Measurements from ENCODE around the gene ZNF415.
A peak's percentile ranks its signal among the peaks of the same experiment; 100 is the strongest.
"Not testable (repeated sequence)": the region's sequence is repeated elsewhere in the genome, so short reads cannot be mapped to it uniquely, and the experiment has no call there.

Gene ZNF415

DNA sequence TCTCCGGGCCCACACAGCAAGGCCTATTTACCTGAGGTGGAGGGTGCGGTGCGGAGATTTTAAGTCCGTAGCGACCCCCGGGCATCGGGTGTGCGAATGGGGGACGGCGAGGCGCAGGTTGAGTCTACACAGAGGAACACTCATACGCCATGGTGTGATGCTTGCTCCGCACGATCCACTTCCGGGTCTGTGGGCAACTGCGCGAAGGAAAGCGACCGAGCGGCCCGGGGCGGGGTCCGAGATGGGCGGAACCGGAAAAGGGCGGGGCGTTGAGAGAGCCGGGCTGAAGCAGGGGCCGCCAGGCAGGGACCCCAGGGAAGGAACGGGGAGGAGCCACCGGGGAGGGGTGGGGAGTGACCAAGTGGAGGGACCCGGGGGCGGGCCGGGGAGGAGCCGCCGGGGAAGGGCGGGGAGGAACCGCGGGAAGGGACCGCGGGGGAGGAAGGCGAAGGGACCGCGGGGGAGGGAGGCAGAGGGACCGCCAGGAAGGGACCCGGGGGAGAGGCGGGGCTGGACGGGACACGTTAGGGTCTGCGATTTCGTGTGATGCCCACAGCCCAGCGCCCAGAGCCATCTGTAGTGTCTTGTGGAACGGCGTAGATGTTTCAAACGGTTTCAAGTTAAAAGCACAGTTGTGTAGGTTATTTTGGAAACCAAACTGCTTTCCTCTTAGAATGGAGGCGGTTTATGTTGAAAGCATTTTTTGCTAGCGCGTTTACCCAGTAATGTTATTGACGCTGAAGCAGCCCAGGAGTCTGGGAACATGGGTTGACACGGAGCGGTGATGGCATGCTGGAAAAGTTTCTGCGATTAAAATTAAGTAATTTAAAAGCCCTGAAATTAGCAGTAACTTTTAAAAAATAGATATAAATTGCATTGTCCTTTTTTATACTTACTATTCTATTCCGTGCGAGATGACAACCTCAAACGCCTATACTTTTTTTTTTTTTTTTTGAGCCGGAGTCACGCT, 29.2 kb downstream of the ZNF415 start, which contains the start of gene ZNF160:
Gene ZNF160 (minus strand): TSS at position 189 of the 970 bp plus-strand sequence. CDS start 17,146 bp downstream, outside the sequence.
- DNase-seq (ENCODE audit: low spot score) = peak; percentile 94
- H3K4me1 ChIP-seq (ENCODE audit: insufficient read depth, poor library complexity, severe bottlenecking) = peaks cover 7% of the 10 kb centered on the region
- no peaks in the 10 kb centered on the region for H3K9me3 ChIP-seq (ENCODE audit: severe bottlenecking)
- H3K36me3 ChIP-seq (ENCODE audit: low read depth) = peaks cover 19% of the 10 kb centered on the region
- TF ChIP-seq, protein P1, sequence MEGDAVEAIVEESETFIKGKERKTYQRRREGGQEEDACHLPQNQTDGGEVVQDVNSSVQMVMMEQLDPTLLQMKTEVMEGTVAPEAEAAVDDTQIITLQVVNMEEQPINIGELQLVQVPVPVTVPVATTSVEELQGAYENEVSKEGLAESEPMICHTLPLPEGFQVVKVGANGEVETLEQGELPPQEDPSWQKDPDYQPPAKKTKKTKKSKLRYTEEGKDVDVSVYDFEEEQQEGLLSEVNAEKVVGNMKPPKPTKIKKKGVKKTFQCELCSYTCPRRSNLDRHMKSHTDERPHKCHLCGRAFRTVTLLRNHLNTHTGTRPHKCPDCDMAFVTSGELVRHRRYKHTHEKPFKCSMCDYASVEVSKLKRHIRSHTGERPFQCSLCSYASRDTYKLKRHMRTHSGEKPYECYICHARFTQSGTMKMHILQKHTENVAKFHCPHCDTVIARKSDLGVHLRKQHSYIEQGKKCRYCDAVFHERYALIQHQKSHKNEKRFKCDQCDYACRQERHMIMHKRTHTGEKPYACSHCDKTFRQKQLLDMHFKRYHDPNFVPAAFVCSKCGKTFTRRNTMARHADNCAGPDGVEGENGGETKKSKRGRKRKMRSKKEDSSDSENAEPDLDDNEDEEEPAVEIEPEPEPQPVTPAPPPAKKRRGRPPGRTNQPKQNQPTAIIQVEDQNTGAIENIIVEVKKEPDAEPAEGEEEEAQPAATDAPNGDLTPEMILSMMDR (IDR thresholded peaks at IDR 0.05; ENCODE audit: poor library complexity, severe bottlenecking) = no peak
- no peaks in the 10 kb centered on the region for H3K27me3 ChIP-seq (ENCODE audit: insufficient read depth, poor library complexity, severe bottlenecking)
- peak within 1 kb of the TSS; percentile 60 for H3K4me3 ChIP-seq (ENCODE audit: severe bottlenecking)
- H3K27ac ChIP-seq (ENCODE audit: poor library complexity, severe bottlenecking) = peak within 1 kb of the TSS; percentile 59
- ATAC-seq (ENCODE audit: low read depth) = peak; percentile 91

DNA sequence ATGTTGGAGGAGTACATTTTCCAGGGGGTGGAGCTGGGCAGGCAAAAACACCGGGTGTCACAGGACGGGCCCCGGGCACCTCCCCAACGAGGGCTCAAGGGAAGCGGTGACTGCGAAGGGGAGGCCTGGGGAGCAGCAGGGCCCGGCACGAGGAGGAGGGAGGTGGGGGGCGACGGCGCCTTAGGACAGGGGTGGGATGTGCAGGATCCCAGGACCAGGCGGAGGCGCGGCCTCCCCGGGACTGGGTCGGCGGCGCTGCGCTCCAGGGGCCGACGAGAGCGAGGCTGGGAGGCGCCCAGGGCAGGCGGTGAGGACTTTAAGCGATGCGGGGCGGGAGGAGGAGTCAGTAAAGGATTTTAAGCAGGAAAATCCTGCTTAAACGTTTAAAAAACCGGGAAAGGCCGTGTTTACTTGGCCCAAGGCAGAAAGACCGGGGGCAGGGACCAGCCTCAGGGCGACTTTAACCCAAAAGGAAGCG, 29.9 kb downstream of the ZNF415 start:
- no peaks in the 10 kb centered on the region for H3K9me3 ChIP-seq (ENCODE audit: severe bottlenecking)
- DNase-seq (ENCODE audit: low spot score) (no peak), ATAC-seq (ENCODE audit: low read depth) (peak; percentile 41)
- H3K36me3 ChIP-seq (ENCODE audit: low read depth) = peaks cover 21% of the 10 kb centered on the region
- H3K27ac ChIP-seq (ENCODE audit: poor library complexity, severe bottlenecking) = peak overlapping the region; percentile 59
- no peaks in the 10 kb centered on the region for H3K27me3 ChIP-seq (ENCODE audit: insufficient read depth, poor library complexity, severe bottlenecking)
- TF ChIP-seq, protein P1 (IDR thresholded peaks at IDR 0.05; ENCODE audit: poor library complexity, severe bottlenecking) = no peak
- H3K4me3 ChIP-seq (ENCODE audit: severe bottlenecking) = peak overlapping the region; percentile 60
- H3K4me1 ChIP-seq (ENCODE audit: insufficient read depth, poor library complexity, severe bottlenecking) = peaks cover 7% of the 10 kb centered on the region

- peaks cover 7% of the 10 kb centered on the region for H3K4me1 ChIP-seq (ENCODE audit: insufficient read depth, poor library complexity, severe bottlenecking)
- TF ChIP-seq, protein P1 (IDR thresholded peaks at IDR 0.05; ENCODE audit: poor library complexity, severe bottlenecking) = no peak
- peak overlapping the region; percentile 59 for H3K27ac ChIP-seq (ENCODE audit: poor library complexity, severe bottlenecking)
- H3K4me3 ChIP-seq (ENCODE audit: severe bottlenecking) = peak overlapping the region; percentile 60
- H3K36me3 ChIP-seq (ENCODE audit: low read depth) = peaks cover 26% of the 10 kb centered on the region
- H3K27me3 ChIP-seq (ENCODE audit: insufficient read depth, poor library complexity, severe bottlenecking) = no peaks in the 10 kb centered on the region
- no peak for ATAC-seq (ENCODE audit: low read depth)
- DNase-seq (ENCODE audit: low spot score) = no peak
- no peaks in the 10 kb centered on the region for H3K9me3 ChIP-seq (ENCODE audit: severe bottlenecking)
Observed at GRCh38 chr19:53102206-53102755, 30.4 kb downstream of the ZNF415 start.

GRCh38 chr19:53101518-53101917, 31.2 kb downstream of the ZNF415 start:
- Histone ChIP-seq H3K27me3 (ENCODE audit: insufficient read depth, poor library complexity, severe bottlenecking) (no peaks in the 10 kb centered on the region), H3K36me3 (ENCODE audit: low read depth) (peaks cover 26% of the 10 kb centered on the region), H3K9me3 (ENCODE audit: severe bottlenecking) (no peaks in the 10 kb centered on the region), H3K27ac (ENCODE audit: poor library complexity, severe bottlenecking) (no peak overlapping the region), H3K4me3 (ENCODE audit: severe bottlenecking) (peak overlapping the region; percentile 60), H3K4me1 (ENCODE audit: insufficient read depth, poor library complexity, severe bottlenecking) (peaks cover 7% of the 10 kb centered on the region)
- ATAC-seq (ENCODE audit: low read depth) = no peak
- no peak for DNase-seq (ENCODE audit: low spot score)
- TF ChIP-seq, protein P1 (IDR thresholded peaks at IDR 0.05; ENCODE audit: poor library complexity, severe bottlenecking) = no peak

- not testable (repeated sequence) for ATAC-seq (ENCODE audit: low read depth); H3K4me3 ChIP-seq (ENCODE audit: severe bottlenecking); H3K4me1 ChIP-seq (ENCODE audit: insufficient read depth, poor library complexity, severe bottlenecking); H3K9me3 ChIP-seq (ENCODE audit: severe bottlenecking); H3K27ac ChIP-seq (ENCODE audit: poor library complexity, severe bottlenecking); DNase-seq (ENCODE audit: low spot score); H3K27me3 ChIP-seq (ENCODE audit: insufficient read depth, poor library complexity, severe bottlenecking)
- H3K36me3 ChIP-seq (ENCODE audit: low read depth) = peaks cover 32% of the 10 kb centered on the region
Observed at GRCh38 chr19:53098570-53098969, 34.1 kb downstream of the ZNF415 start.

DNA sequence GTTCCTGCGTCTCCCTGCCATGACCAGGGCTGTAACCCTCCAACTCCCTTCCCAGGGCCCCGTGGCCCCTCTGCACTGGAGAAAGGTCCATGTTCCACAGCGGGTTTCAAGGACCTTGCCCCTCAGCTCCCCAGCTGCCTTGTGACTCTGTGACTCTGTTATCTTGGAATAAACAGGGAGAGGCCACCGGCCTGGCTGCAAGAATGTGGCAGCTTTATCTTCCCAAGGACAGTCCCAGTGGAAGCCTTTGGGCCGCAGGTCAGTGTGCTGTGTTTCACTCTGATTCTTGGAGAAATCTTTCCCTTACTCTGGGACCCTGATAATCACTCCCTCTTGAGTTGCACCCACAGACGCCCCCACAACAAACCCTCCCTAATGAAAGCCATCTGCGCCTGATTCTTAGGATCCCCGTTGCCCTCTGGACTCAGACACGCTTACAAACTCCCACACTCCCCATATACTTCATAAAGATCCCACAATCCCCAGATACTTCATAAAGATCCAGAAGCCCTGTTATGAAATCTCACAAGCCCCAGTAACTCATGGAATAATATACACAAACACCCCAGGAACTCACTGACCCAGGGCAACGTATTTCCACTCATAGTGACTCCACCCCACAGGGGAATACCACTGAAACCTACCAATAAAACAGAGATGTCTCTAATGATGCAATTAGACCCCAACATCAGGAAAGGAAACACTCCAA, 35.6 kb downstream of the ZNF415 start:
- H3K27ac ChIP-seq (ENCODE audit: poor library complexity, severe bottlenecking); ATAC-seq (ENCODE audit: low read depth); DNase-seq (ENCODE audit: low spot score); H3K4me3 ChIP-seq (ENCODE audit: severe bottlenecking); H3K4me1 ChIP-seq (ENCODE audit: insufficient read depth, poor library complexity, severe bottlenecking); H3K27me3 ChIP-seq (ENCODE audit: insufficient read depth, poor library complexity, severe bottlenecking); H3K9me3 ChIP-seq (ENCODE audit: severe bottlenecking): not testable (repeated sequence)
- peaks cover 43% of the 10 kb centered on the region for H3K36me3 ChIP-seq (ENCODE audit: low read depth)

DNA sequence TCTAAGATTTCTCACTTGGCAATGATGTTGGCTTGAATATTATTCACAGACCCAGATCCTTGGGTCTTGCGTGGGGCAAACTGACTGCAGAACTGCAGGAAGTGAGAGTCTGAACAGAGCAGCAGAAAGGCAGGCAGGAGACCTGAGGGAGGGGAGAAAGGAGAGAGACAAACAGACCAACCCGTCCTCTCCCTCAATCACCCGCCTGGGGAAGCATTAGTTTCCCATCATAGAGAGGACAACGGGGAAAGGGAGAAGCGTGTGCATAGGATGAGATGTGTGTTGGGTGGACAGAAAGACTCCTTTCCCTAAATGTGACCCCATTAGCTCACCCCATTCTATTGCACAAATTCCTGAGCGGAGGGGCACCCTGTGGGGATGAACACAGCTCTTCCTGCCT, 36.1 kb downstream of the ZNF415 start:
- H3K27me3 ChIP-seq (ENCODE audit: insufficient read depth, poor library complexity, severe bottlenecking); H3K27ac ChIP-seq (ENCODE audit: poor library complexity, severe bottlenecking); ATAC-seq (ENCODE audit: low read depth); H3K9me3 ChIP-seq (ENCODE audit: severe bottlenecking); DNase-seq (ENCODE audit: low spot score); H3K4me1 ChIP-seq (ENCODE audit: insufficient read depth, poor library complexity, severe bottlenecking); H3K4me3 ChIP-seq (ENCODE audit: severe bottlenecking): not testable (repeated sequence)
- peaks cover 49% of the 10 kb centered on the region for H3K36me3 ChIP-seq (ENCODE audit: low read depth)

All from RWPE2 (cell line).